Fibroblast of lung (primary cell): ENCODE results near the gene RAB20.

Experiments
- CTCF ChIP-seq, 2 donors: IDR thresholded peaks in 1 of 2; conservative IDR thresholded peaks in 1 of 2; 1 replicate in 1 of 2; 2 replicates in 1 of 2; pipeline ENCODE4 v1.5.1; 2011 to 2012; ENCODE audit warnings: low read length in 2 of 2, control low read depth in 1 of 2, inconsistent platforms in 1 of 2, low read depth in 1 of 2, mild to moderate bottlenecking in 1 of 2
- EZH2 ChIP-seq: IDR thresholded peaks from 2 replicates; pipeline ENCODE4 v1.5.1; 2012; ENCODE audit warnings: low read length, control low read depth, mild to moderate bottlenecking; ENCODE audit errors: missing control alignments

- TF ChIP-seq CTCF (conservative IDR thresholded peaks at IDR 0.05 in 1 of 2, IDR thresholded peaks at IDR 0.05 in 1 of 2; ENCODE audit: low read depth in 1 of 2, low read length in 2 of 2) (no peak), EZH2 (no peak)
Measured at GRCh38 chr13:110501188-110501587, 60.3 kb downstream of the RAB20 start.
